Measurements from ENCODE around the gene IRF2BP1.
"Not testable (repeated sequence)": the region's sequence is repeated elsewhere in the genome, so short reads cannot be mapped to it uniquely, and the experiment has no call there.

IRF2BP1 gene

DNA sequence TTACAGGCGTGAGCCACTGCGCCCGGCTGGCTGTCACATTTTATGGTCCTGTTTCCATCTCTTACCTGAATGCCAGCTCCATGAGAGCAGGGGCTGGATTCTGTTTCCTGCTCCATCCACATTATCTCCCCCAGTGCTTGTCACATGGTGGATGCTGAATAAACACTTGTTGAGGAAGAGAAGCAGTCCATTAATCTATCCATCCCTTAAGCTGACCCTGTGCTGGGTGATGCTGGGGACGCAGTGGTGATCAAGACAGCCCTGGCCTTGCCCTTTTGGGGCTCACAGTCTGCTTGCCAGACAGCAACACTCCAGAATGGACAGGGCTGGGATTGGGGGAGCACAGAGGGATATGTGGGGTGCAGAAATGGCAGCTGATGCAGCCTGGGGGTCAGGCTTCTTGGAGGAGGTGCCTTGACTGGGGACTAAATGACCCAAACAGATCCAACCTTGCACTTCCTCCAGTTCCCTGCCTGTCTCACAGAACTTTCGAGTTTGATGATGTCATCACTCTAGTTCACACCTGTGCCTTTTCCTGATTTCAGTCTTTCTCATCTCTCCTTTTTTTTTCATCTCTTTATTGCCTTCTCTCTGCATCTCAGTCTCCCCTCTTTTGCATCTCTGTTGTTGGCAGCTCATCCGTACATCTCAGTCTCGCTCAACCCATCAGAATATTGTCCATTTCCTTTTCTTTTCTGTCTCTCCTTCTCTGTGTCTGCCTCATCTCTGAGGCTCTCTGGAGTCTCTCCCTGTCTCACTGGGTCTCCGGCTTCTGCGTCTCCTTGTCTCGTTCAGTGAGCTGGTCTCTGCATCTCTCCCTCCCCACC, 4.6 kb downstream of the IRF2BP1 start:
- no peak for DNase-seq

DNA sequence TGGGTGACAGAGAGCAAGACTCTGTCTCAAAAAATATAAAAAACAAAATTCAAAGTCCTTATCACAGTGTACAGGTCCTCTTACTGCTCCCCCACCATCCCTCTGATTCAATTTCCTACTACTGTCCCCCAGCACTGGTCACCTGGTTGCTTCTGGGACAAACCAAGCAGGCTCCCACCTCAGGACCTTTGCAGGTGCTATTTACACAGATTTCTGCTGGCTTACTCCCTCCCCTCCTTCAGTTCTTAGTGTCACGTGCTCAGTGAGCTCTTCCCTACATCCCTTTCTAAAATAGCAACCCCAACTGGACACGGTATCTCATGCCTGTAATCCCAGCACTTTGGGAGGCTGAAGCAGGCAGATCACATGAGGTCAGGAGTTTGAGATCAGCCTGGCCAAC, 6.0 kb downstream of the IRF2BP1 start:
- no peak for DNase-seq

DNA sequence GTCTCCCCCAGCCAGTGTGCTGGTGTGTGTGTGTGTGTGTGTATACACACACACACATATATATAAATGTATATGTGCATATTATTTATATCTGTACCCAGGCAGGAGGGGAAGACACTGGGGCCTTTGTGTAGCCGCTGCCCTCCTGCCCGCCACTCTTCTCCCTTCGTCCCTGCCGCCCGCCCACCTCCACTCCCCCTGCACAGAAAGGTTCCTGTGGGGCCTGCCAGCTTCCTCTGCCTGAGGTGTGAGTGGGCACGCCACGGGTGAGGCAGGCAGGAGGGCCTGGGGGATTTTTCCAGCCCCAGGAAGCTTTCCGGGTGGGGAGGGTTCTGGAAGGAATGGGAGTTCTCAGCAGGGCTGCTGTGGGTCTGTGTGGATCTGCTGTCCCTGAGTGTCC, 6.9 kb downstream of the IRF2BP1 start:
- DNase-seq, result no peak

DNA sequence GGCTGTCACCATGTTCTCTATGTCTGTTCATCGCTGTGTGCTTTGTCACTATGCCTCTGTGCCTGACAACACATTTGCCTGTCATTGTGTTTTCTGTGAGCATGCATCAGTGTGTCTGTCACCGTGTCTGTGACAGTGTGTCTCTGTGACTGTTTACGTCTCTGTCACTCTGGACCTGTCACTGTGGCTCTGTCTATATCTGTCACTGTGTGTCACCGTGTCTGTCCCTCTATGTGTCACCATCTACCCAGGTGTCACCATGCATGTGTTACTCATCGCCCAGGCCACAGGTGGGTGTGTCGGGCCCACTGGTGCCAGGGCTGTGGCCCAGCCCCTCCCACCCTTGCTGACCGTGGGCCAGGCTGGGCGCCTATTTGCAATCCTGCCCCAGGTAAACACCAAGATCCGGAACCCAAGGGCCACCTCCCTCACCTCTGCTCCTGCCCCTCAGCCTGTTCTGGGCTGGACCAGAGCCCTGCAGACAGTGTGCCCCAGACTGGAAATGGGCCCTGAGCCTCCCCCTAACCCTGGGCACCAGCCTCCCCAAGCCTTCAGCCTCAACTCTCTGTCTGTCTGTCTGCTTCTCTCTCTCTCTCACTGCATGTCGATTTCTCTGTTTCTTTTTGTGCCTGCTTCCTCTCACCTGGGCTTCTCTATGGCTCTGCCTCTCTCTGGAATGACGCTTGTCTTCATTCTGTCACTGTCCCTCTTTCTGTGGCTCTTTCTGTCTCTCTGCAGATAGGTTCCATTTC, 7.7 kb downstream of the IRF2BP1 start:
- no peak for DNase-seq

DNA sequence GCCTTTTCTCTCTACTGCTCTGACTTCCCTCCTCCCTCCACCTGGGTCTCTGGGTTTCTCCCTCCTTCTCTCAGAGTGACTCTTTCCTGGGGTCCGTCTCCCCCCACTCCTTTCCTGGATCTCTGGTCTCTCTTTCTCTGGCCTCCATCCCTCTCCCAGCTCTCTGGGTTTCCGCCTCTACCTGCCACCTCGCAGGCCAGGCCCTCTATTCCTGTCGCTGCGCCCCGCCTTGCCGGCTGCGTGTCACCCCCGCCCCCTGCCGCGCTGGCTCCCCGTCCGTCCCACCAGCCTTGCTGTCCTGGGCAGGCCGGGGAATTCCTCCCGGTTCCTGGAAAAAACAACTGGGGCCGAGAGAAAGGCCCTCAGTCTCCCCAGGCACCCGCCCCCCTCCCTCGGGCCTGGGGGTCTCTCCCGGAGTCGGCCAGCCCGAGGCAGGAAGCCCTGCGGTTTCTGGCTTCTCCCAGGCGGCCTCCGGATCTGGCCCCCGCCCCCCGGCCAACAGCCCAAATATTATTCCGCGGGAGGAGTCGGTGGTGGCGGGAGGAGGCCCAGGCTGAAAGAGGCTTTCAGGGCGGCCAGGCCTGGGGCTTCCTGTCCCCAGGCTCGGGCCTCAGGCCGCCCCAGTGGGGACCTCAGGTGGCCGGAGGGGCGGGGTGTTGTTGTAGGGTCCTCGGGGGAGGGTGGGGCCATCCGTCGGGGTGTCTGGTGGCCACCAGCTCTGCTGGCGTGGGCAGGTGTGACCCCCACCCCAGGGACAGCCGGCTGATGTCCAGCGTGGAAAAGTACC, 9.3 kb downstream of the IRF2BP1 start:
- no peak for DNase-seq

DNA sequence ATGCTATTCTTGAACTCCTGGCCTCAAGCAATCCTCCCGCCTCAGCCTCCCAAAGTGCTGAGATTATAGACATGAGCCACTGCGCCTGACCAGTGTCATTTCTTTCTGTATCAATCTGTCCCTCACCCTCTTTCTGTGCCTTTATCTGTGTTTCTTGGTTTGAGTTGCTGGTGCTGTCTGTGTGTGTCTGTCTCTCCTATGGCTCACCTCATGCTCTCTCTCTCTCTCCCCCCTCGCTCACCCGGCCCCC, 9.9 kb downstream of the IRF2BP1 start:
- no peak for DNase-seq

DNA sequence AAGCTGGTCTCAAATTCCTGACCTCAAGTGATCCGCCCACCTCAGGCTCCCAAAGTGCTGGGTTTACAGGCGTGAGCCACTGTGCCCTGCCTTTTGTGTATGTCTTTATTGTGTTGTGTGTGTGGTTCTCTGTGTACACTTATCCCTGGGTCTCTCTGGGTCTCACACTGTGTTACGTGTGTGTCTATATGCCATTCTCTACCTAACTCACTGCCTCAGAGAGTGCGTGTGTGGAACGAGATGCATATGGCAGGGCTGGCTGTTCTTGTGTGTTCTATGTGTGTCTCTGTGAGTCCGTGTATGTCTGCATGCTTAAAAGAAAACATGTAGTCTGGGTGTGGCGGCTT, 11.3 kb downstream of the IRF2BP1 start:
- DNase-seq, result no peak

DNA sequence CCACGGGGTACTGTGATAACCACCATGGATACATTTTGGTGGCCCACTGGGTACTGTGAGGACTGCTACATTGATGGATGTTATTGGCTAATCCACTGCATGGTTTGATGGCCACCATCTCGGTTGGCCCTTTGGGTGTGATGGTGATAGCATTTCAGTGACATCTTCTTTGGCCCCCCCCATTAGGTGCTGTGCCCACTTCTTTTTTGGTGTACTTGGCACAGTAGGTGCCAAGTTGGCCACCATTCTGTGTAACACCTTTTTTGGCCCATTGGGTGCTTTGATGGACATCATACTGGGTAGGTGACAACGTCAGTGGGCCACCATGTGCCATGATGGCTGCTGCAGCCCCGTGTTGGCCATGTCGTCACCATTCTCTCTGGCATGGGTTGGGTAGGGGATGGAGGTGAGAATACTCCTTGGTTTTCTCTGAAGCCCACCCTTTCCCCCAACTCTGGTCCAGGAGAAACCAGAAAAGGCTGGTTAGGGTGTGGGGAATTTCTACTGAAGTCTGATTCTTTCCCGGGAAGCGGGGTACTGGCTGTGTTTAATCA, 12.6 kb downstream of the IRF2BP1 start:
- DNase-seq, result no peak

DNA sequence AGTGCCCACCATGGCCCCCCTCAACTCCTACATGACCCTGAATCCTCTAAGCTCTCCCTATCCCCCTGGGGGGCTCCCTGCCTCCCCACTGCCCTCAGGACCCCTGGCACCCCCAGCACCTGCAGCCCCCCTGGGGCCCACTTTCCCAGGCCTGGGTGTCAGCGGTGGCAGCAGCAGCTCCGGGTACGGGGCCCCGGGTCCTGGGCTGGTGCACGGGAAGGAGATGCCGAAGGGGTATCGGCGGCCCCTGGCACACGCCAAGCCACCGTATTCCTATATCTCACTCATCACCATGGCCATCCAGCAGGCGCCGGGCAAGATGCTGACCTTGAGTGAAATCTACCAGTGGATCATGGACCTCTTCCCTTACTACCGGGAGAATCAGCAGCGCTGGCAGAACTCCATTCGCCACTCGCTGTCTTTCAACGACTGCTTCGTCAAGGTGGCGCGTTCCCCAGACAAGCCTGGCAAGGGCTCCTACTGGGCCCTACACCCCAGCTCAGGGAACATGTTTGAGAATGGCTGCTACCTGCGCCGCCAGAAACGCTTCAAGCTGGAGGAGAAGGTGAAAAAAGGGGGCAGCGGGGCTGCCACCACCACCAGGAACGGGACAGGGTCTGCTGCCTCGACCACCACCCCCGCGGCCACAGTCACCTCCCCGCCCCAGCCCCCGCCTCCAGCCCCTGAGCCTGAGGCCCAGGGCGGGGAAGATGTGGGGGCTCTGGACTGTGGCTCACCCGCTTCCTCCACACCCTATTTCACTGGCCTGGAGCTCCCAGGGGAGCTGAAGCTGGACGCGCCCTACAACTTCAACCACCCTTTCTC, 13.6 kb downstream of the IRF2BP1 start:
- no peak for DNase-seq

DNA sequence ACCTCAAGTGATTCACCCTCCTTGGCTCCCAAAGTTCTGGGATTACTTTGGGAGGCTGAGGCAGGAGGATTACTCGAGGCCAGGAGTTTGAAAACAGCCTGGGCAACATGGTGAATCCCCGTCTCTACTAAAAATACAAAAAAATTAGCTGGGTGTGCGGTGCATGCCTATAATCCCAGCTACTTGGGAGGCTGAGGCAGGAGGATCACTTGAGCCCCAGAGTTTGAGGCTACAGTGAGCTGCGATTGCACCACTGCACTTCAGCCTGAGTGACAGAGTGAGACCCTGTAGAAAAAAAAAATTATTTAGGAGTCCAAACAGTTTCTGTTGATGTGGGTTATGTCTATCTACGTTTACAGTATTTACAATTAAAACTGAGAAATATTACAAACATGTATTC, 15.1 kb downstream of the IRF2BP1 start:
- DNase-seq, result no peak

DNA sequence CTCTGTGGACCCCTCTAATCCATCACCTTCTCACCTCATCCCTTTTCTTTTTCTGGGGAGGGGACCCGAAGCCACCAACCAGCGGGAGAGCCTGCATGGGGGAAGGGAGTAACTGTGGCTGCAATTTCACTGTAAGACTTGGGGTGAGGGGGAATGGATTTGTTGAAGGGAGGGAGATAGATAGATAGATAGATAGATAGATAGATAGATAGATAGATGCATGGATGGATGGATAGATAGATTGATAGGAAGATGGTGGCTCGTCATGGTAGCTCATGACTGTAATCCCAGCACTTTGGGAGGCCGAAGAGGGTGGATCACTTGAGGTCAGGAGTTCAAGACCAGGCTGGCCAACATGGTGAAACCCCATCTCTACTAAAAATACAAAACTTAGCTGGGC, 18.7 kb downstream of the IRF2BP1 start:
- DNase-seq, result not testable (repeated sequence)

DNA sequence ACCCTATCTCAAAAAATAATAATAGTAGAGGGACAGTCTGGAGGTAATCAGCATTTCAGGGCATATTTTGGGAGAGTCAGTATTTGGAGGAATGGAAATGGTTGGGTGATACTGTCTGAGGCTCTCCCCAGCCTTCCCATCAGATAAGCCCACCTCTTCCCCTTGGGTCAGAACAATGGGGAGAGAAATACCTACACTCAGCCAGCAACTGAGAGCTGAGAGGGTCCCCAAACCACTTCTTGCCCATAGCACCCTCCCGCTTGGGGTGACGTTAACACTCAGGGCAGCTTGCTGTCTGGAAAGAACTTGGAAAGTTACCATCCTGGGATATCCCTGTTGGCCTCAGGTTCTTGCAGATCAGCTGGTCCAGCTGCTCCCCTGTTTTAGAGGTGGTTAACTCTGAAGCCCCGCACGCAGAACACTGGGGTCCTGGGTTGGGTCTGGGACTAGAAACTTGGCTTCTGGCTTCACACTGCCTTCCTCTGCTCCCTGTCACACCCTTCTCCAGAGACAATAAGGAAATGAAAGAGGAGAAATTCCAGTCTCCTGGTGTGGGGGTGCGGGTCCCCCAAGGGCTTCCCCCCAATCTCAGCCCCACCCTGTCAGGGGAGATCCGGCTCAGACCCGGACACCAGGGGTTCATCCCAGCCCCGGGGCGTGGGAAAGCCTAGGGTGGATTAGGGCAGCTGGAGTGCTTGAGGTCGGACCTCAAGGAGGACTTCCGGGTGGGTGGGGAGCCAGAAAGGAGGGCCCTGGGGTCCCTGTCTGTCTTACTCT, 19.4 kb downstream of the IRF2BP1 start:
- no peak for DNase-seq

DNA sequence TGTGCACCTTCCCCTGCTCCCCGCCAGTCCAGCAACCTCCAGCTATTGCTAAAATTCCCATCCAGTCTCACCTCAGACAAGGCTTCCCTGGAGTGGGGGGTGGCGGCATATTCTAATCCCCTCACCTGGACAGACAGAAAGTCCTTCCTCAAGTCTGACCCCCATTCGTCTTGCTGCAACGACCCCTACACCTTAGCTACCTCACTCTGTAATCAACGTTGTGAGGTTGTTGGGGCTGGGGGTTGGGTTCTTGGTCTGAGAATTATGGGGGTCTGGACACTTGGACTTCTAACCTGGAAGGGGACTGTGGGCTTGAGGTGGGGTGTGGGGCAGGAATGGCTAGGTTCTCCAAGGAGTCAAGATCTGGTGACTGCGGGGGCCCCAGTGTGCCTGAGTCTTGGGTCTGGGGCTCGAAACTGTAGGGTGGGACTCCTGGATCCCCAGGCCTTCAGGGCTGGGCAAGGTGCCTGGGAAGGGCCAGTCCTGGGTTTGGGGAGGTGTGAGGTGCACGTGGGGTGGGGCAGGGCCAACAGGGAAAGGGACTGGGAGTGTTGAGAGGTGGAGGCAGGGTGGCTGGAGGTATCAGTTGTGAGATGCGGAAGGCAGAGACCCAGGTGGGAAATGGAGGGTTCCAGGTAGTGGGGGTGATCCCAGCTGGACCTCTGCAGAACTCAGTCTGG, 20.5 kb downstream of the IRF2BP1 start:
- DNase-seq, result no peak

DNA sequence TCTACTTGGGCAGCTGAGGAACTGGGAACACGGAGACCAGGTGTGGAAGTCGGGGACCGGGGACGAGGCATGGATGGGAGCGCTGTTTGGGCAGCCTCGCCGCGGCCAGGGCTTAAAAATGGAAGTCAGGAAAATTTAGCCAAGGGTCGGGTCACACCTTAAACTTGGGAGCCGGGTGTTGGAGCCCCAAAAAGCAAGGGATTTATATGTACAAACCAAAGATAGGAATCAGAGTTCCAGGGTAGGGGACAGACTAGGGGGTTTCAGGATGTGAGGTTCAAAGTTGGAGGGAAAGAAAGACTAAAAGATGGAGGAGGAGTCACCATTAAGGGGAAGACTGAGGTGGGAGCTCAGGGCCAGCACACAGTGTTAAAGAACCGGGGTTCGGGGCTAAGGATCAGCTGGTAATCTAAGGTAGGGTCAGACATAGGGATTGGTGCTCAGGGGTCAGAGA, 21.3 kb downstream of the IRF2BP1 start:
- no peak for DNase-seq

DNA sequence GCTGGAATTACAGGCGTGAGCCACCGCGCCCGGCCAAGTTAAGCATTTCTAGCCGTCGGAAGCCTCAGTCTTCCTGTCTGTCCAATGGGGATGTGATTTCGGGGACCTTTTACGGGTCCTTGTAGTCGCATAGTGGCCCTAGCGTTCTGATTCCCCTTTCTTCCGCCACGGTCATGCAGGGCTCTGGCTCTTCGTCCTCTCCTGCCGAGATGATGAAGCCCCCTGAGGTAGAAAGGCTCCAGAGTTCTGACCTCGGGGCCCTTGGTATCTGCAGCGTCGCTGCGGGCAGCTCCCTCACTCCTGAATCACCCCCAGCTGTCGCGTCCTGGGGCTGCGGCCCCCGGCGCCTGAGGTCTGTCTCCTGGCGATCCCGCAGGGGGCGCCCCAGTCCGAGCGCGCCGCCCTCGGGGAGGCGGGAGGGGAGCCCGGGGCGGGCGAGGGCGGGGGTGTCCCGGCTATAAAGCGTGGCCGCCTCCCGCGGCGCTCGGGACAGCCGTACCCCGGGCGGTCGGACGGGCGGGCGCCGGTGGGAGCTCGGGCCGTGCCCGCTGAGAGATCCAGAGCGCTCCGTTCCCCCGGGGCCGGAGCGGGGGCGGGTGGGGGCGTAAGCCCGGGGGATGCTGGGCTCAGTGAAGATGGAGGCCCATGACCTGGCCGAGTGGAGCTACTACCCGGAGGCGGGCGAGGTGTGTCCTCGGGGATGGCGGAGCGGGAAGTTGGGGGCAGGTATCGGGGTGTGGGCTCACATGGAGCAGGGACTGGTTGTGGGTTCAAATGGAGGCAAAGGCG, 21.9 kb downstream of the IRF2BP1 start, which contains the start of gene FOXA3:
TSS of gene FOXA3 (plus strand) at position 487 of the 789 bp plus-strand sequence. CDS start at position 618, 131 bp downstream.
- peak; percentile 47 for DNase-seq

DNA sequence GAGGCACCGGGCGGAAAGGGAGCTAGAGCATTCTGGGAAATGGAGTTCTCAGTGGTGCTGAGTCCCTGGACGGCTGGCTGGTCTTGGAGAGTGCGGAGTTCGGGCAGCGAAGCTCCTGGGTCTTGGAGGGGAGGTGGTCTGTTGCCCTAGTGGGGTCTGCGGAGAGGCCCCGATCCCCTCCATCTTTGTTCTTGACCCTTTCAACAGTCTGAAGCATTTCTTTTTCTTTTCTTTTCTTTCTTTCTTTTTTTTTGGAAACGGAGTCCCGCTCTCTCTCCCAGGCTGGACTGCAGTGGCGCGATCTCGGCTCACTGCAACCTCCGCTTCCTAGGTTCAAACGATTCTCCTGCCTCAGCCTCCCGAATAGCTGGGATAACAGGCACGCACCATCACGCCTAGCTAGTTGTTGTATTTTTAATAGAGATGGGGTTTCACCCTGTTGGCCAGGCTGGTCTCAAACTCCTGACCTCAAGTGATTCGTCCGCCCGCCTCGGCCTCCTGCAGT, 22.6 kb downstream of the IRF2BP1 start:
- DNase-seq, result no peak

DNA sequence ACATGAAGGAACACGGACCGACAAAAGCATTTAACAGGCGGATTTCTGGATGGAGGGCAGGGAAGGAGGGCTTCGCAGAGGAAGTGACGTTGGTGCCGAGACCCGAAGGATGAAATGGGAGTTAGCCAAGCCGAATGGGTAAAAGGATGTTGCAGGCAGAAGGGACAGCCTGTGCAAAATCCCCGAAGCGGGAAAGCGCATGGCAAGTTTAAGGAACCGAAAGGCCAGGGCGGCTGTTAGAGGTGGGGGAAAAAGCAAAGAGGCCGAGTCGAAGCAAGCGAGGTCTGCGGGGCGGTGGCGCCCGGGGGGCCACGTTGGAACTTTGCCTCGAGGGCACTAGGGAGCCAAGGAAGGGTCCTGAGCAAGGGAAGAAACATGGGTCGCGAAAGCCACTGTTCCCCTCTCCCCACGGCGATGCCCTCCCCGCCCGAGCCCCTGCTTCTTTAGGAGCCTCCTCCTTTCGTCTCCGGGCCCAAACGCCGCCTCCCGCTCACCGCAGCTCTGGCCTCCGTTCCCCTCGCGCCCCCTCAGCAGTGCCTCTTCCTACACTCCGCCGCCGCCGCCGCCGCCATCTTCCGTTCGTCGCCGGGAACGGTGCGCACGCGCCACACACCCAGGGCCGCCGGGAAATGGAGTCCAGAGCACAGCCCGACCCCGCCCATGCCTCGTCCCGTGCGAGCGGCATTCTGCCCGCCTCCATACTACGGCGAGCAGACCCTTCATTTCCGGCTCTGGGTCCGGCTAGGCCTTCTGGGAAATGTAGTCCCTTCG, 23.2 kb downstream of the IRF2BP1 start, which contains the start of gene SYMPK:
TSS of gene SYMPK (minus strand) at position 584 of the 771 bp plus-strand sequence. CDS start 8,652 bp downstream, outside the sequence.
- DNase-seq, result peak; percentile 98

DNA sequence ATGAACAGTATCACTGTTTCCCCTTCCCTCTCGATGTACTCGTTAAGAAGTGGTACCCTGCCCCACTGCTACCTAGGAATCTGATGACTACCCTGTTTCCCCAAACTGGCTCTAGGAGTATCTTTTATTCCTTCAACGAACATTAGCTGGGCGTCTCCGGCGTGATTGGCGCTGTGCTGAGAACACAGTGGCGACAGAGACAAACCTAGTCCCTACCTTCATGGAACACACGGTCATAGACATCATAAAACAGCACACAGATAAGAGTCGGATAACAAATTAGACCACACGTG, 23.7 kb downstream of the IRF2BP1 start:
- no peak for DNase-seq
